GM19099 (cell line): ENCODE results near the gene NDUFS1.

Experiments
- POLR2A ChIP-seq: IDR thresholded peaks from 3 replicates; pipeline ENCODE4 v1.6.1; 2011; ENCODE audit warnings: low read depth; ENCODE audit not compliant: insufficient read length; ENCODE audit errors: extremely low read depth

Gene NDUFS1

GRCh38 chr2:206112846-206113547 is 46.2 kb downstream of the NDUFS1 start:
- no peak for TF ChIP-seq POLR2A

DNA sequence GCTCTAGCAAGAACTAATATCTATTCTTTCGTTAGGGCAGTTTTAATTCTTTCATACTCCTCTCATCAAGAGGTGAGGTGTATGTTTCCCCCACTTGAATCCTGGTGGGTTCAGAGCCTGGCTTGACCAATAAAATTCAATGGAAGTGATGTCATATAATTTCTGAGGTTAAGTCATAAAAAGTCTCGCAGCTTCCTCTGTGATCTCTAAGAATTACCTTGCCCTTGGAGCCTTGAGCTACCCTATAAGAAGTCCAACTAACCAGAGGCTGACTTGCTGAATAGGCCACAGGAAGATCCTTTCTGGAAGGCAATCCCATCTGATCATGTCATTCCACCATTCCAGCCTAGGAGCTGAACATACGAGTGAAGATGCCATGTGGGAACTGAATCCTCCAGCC is 47.1 kb downstream of the NDUFS1 start:
- TF ChIP-seq POLR2A: no peak

- no peak for TF ChIP-seq POLR2A
Measured at GRCh38 chr2:206108713-206109112, 50.5 kb downstream of the NDUFS1 start.

DNA sequence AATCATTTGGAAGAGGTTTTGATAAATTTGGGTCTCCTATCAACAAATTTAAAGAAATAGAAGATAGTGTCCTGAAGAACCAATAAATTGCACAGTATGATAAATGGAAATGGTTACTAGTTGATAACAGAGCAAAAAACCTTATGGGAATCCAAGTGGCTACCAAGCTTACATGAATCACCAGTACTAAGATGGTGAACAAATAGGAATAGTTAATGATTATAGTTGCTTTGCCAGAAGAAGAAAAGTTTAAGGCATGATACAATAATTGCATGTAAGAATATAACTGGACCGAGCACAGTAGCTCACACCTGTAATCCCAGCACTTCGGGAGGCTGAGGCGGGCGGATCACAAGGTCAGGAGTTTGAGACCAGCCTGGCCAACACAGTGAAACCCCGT is 53.7 kb downstream of the NDUFS1 start:
- no peak for TF ChIP-seq POLR2A

DNA sequence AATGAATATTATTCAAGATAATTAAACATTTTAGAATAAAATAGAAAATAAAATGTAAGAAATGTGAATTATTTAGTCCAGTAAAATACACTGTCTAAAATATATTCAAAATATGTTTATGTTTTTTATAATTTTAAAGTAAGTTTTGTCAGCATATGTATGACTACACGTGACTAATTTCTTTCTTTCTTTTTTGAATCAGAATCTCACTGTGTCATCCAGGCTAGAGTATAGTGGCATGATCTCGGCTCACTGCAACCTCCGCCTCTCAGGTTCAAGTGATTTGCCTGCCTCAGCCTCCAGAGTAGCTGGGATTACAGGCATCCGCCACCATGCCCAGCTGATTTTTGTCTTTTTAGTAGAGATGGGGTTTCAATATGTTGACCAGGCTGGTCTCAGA is 54.2 kb downstream of the NDUFS1 start:
- TF ChIP-seq POLR2A: no peak

GRCh38 chr2:206098471-206098870 is 60.8 kb downstream of the NDUFS1 start:
- TF ChIP-seq POLR2A: no peak

DNA sequence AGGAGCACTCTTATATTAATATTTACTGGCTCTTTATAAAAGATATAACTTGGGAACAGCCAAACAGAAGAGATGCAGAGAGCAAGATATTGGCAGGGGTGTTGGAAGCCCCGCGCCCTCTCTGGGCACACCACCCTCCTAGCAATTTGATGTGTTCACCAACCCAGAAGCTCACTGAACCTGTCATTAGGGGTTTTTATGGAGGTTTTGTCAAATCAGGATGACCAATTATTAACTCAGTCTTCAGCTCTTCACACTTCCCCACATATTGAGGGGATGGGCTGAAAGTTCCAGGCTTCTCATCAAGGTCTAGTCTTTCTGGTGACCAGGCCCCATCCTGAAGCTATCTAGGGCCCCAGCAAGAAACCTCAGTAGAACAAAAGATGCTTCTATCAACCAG is 62.4 kb downstream of the NDUFS1 start:
- TF ChIP-seq POLR2A: no peak

GRCh38 chr2:206095536-206096332 is 63.5 kb downstream of the NDUFS1 start:
- no peak for TF ChIP-seq POLR2A

DNA sequence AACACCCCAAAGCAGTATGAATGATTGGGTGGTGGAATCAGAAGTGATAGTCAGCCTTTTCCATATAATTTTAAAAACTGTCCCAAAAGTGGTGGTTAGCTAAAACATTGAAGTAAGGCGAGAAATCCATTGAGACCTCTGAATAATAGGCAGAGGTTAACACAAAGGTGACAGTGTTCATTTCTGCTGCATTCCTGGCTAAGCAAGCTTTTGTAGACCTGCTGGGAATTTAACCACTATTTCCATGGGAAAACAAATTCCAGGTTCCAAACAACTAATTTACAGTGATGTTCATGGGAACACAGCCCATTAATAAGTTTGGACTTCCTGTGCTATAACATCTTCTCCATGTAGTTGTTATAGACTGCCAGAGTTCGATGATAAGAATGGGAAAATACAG is 66.9 kb downstream of the NDUFS1 start:
- TF ChIP-seq POLR2A: no peak

GRCh38 chr2:206088248-206088647 is 71.0 kb downstream of the NDUFS1 start:
- no peak for TF ChIP-seq POLR2A

DNA sequence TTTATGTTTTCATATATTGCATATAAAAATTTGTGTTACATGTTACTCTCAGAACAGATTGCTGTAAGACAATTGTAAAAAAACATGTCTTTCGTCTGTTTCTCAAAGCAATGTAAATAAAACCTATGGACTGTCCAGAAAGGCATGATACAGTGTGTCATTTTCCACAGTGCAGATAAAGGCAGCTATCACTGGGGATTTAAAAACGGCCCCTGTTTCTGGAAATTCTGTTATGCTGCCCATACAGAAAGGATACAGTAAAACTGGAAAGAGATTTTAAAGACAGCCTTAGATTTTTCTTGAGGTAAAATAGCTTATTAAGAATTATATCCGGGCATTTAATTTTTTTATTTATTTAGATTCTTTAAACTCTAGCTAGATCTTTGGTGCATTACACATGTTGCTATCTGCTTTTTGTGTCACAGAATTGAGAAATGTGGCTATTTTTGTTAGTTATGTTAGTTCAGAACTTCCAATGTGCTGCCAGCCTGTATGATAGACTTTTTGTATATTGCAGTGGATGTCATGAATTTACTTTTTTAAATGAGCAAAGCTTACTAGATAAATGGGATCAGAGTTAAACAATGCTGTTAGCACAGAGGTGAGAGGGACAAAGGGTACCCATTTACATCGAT is 72.4 kb downstream of the NDUFS1 start:
- TF ChIP-seq POLR2A: no peak

- peak; percentile 85 for TF ChIP-seq POLR2A
Measured at GRCh38 chr2:206085742-206086445, 73.3 kb downstream of the NDUFS1 start, which contains the start of gene INO80D. Gene INO80D (minus strand): TSS chr2:206086174. CDS start chr2:206063016, 23,158 bp downstream.

GRCh38 chr2:206084870-206085741 is 74.1 kb downstream of the NDUFS1 start:
- TF ChIP-seq POLR2A: peak; percentile 42

DNA sequence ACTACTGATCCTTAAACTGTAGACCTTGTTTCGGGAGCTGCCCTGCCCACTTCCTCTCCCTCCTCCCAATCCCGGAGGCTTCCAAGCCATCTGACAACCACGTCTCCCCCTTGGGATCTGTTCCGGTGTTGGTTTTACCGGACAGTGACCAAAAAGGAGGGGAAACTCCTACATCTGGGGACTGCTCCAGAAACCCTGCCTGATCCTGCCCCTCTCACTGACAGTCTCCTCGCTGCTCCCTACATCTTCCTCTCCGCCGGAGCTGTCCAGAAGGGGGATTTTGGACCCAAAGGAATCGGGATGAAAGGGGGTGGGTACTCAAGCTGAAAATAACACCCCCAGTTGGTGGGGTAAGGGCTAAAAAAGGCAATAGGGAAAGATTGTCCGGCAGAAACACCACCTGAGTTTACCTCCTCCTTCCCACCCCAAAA is 74.8 kb downstream of the NDUFS1 start:
- no peak for TF ChIP-seq POLR2A
